K562 (cell line): Measurements from ENCODE around the gene ECD. TPM values are rescaled to one million over a fixed set of nuclear protein-coding genes. Genes with fewer than 3 reads are reported as not detected.
A peak's percentile ranks its signal among the peaks of the same experiment; 100 is the strongest.

ENCODE experiments used
- ATAC-seq: fragments of 200-7000 bp; cut with Tn5 transposase; 3 replicates; pipeline ENCODE4 v1.9.1; 2020; ENCODE audit warnings: moderate library complexity
- BruUV-seq: library from RNA; stranded (reverse); fragments of 400-500 nt; replicated peaks from 2 replicates; lab custom pipeline; 2021; lab: Mats Ljungman, UMichigan
- CTCF ChIA-PET: fragments of 300-600 bp; formaldehyde crosslinking; extraction: SDS; loops from one replicate; lab custom pipeline; 2021; ENCODE audit warnings: low intra/inter-chr PET ratio; lab: Yijun Ruan, JAX
- POLR2A ChIA-PET: fragments of 300-600, 350-650 bp; sonication (Branson Sonifier 250); formaldehyde crosslinking; extraction: SDS; loops from one replicate; lab custom pipeline; 2021; ENCODE audit warnings: antibody characterized with exemption, inconsistent platforms; lab: Yijun Ruan, JAX
- DNase-seq, 4 experiments: peaks; one replicate each; pipeline versions ENCODE4 v3.0.0 to v3.0.0-alpha.2; 2011 to 2018; ENCODE audit warnings: low spot score in 3 of 4, mixed read lengths in 3 of 4; ENCODE audit errors: extremely low read depth in 1 of 4
- FAIRE-seq: peaks from 2 replicates; lab custom pipeline; 2011; peaks lifted over from hg19 to GRCh38; lab: Jason Lieb, UNC
- H2AFZ ChIP-seq: 2 replicates; pipeline ENCODE4 v1.6.0; 2011; ENCODE audit warnings: low read depth, low read length, control low read depth, inconsistent platforms
- H3K27ac ChIP-seq: fragments of 200-600 bp; 3 replicates; pipeline ENCODE4 v1.8.0; 2011; ENCODE audit warnings: low read depth, mild to moderate bottlenecking, control low read depth, inconsistent platforms, low read length, moderate library complexity, mixed read lengths; ENCODE audit errors: extremely low read depth
- H3K27me3 ChIP-seq, 2 experiments: fragments of 300-600 bp in 1 of 2; 2 replicates in 1 of 2; 3 replicates in 1 of 2; pipeline versions ENCODE4 v1.6.0 to v1.8.0; 2011; ENCODE audit warnings: inconsistent platforms in 2 of 2, low read length in 2 of 2, mild to moderate bottlenecking in 1 of 2, mixed read lengths in 1 of 2, moderate library complexity in 1 of 2; ENCODE audit not compliant: control insufficient read depth in 2 of 2, insufficient read depth in 2 of 2
- H3K36me3 ChIP-seq: fragments of 300-600 bp; 3 replicates; pipeline ENCODE4 v1.8.0; 2011; ENCODE audit warnings: mild to moderate bottlenecking, low read length, inconsistent platforms; ENCODE audit not compliant: control insufficient read depth, insufficient read depth
- H3K4me1 ChIP-seq, 2 experiments: fragments of 200-600 bp in 1 of 2; replicated peaks in 1 of 2; 2 replicates in 1 of 2; 3 replicates in 1 of 2; pipeline versions ENCODE4 v1.5.1 to v1.8.0; 2011; ENCODE audit warnings: inconsistent platforms in 2 of 2, low read length in 2 of 2, mild to moderate bottlenecking in 1 of 2, mixed read lengths in 1 of 2, moderate library complexity in 1 of 2; ENCODE audit not compliant: control insufficient read depth in 2 of 2, insufficient read depth in 2 of 2
- H3K4me2 ChIP-seq: 2 replicates; pipeline ENCODE4 v1.6.1; 2011; ENCODE audit warnings: low read length, control low read depth, inconsistent platforms, mixed read lengths; ENCODE audit not compliant: insufficient read depth
- H3K4me3 ChIP-seq: fragments of 200-600 bp; sonication (generic), shearing (Covaris generic); 2 replicates; pipeline ENCODE4 v1.5.1; 2016; ENCODE audit warnings: control low read depth, inconsistent platforms
- H3K79me2 ChIP-seq: fragments of 200-600 bp; 3 replicates; pipeline ENCODE4 v1.8.0; 2011; ENCODE audit warnings: low read length, inconsistent platforms; ENCODE audit not compliant: control insufficient read depth, insufficient read depth
- H3K9ac ChIP-seq, 2 experiments: 2 replicates each; pipeline versions ENCODE4 v1.6.0 to v1.6.1; 2011; ENCODE audit warnings: low read depth in 2 of 2, low read length in 2 of 2, control low read depth in 1 of 2, inconsistent platforms in 1 of 2, mild to moderate bottlenecking in 1 of 2, mixed read lengths in 1 of 2; ENCODE audit not compliant: insufficient read depth in 1 of 2
- H3K9me1 ChIP-seq: one replicate; pipeline ENCODE4 v1.6.0; 2011; ENCODE audit warnings: inconsistent platforms, mild to moderate bottlenecking, low read length, moderate library complexity; ENCODE audit not compliant: control insufficient read depth, insufficient read depth
- H3K9me3 ChIP-seq: replicated peaks from 2 replicates; pipeline ENCODE4 v1.5.1; 2011; ENCODE audit warnings: low read depth, low read length, inconsistent platforms; ENCODE audit not compliant: control insufficient read depth, insufficient read depth
- H4K20me1 ChIP-seq: replicated peaks from 2 replicates; pipeline ENCODE4 v1.6.1; 2011; ENCODE audit warnings: low read length, inconsistent platforms, mixed read lengths; ENCODE audit not compliant: control insufficient read depth, insufficient read depth
- BHLHE40 ChIP-seq: IDR thresholded peaks from 2 replicates; pipeline ENCODE4 v1.6.1; 2011; ENCODE audit warnings: low read length, improper control_type of control experiment
- EZH2 ChIP-seq: IDR thresholded peaks from 2 replicates; pipeline ENCODE4 v1.6.1; 2012; ENCODE audit warnings: low read depth, mild to moderate bottlenecking, inconsistent platforms, low read length, borderline replicate concordance
- HDAC1 ChIP-seq, 2 experiments: fragments of 450-650 bp; IDR thresholded peaks; 2 replicates each; pipeline ENCODE4 v1.6.1; 2016 to 2017; ENCODE audit warnings: inconsistent platforms in 1 of 2, mild to moderate bottlenecking in 1 of 2, moderate library complexity in 1 of 2
- JUND ChIP-seq, 2 experiments: IDR thresholded peaks; 2 replicates in 1 of 2; 3 replicates in 1 of 2; pipeline ENCODE4 v1.6.1; 2011; ENCODE audit warnings: borderline replicate concordance in 2 of 2, low read depth in 2 of 2, low read length in 2 of 2, improper control_type of control experiment in 1 of 2, missing biosample characterization in 1 of 2, missing genetic modification characterization in 1 of 2, missing genetic modification reagents in 1 of 2
- KDM1A ChIP-seq, 2 experiments: fragments of 450-650 bp; IDR thresholded peaks; 2 replicates each; pipeline ENCODE4 v1.6.1; 2016; ENCODE audit warnings: mild to moderate bottlenecking in 2 of 2
- NFIX ChIP-seq: fragments of 250-450 bp; sonication (Bioruptor Pico); IDR thresholded peaks from 2 replicates; pipeline ENCODE4 v1.4.0; 2020; ENCODE audit warnings: low read depth, mild to moderate bottlenecking, moderate library complexity
- POLR3G ChIP-seq: IDR thresholded peaks from 2 replicates; pipeline ENCODE4 v1.6.1; 2011; ENCODE audit not compliant: insufficient read length, insufficient replicate concordance; ENCODE audit errors: extremely low read depth
- PRMT5 ChIP-seq: sonication (generic); formaldehyde crosslinking; IDR thresholded peaks from 2 replicates; pipeline ENCODE4 v1.5.0; 2020; ENCODE audit warnings: missing genetic modification reagents
- RBM25 ChIP-seq: fragments of 200-400 bp; formaldehyde crosslinking; IDR thresholded peaks from 2 replicates; pipeline ENCODE4 v1.6.1; 2018; ENCODE audit warnings: low read length, low read depth, moderate library complexity; ENCODE audit not compliant: severe bottlenecking
- RHOXF2B ChIP-seq: fragments of 250-450 bp; sonication (Bioruptor Pico); conservative IDR thresholded peaks from 2 replicates; pipeline ENCODE4 v1.5.1; 2021
- SREBF2 ChIP-seq: sonication (generic); formaldehyde crosslinking; IDR thresholded peaks from 2 replicates; pipeline ENCODE4 v1.4.0; 2020; ENCODE audit warnings: mild to moderate bottlenecking, missing genetic modification reagents
- SRSF7 ChIP-seq: fragments of 200-400 bp; formaldehyde crosslinking; optimal IDR thresholded peaks from 2 replicates; pipeline ENCODE3; 2017; ENCODE audit warnings: mild to moderate bottlenecking, low read depth, low read length
- TAF1 ChIP-seq: IDR thresholded peaks from 2 replicates; pipeline ENCODE4 v1.6.1; 2011; ENCODE audit warnings: mild to moderate bottlenecking, low read length, moderate library complexity; ENCODE audit not compliant: insufficient read depth, control insufficient read depth, severe bottlenecking; ENCODE audit errors: extremely low read depth
- ZNF121 ChIP-seq: sonication (generic); formaldehyde crosslinking; conservative IDR thresholded peaks from 2 replicates; pipeline ENCODE4 v1.8.0; 2022; ENCODE audit warnings: missing genetic modification reagents
- ZNF134 ChIP-seq: fragments of 250-450 bp; sonication (Bioruptor Pico); conservative IDR thresholded peaks from 2 replicates; pipeline ENCODE4 v1.4.0; 2020
- ZNF699 ChIP-seq: fragments of 250-450 bp; sonication (Bioruptor Pico); IDR thresholded peaks from 2 replicates; pipeline ENCODE4 v1.8.0; 2021; ENCODE audit warnings: mild to moderate bottlenecking, moderate library complexity; ENCODE audit not compliant: insufficient replicate concordance
- WGBS: fragments of 100-300 bp; shearing (Covaris generic); methylation state at CpG from one replicate; pipeline ENCODE4 v1.1.6; 2016; ENCODE audit warnings: low coverage, mixed read lengths; ENCODE audit not compliant: insufficient coverage; ENCODE audit errors: missing lambda C conversion rate; 5-methylcytosine and 5-hydroxymethylcytosine counted together
- in situ Hi-C: fragments of 300-500 bp; cut with MboI; formaldehyde crosslinking; loops from 4 replicates; pipeline ENCODE4 v1.15.0; 2018; ENCODE audit warnings: inconsistent platforms, mixed read lengths
- intact Hi-C: fragments of 100-400 bp; cut with micrococcal nuclease; formaldehyde crosslinking; loops from 2 replicates; pipeline ENCODE4 v1.14.2; 2022
- polyA plus RNA-seq, 8 experiments: library from polyadenylated mRNA; depleted of rRNA in 4 of 8; stranded (reverse) in 5 of 8; unstranded in 3 of 8; fragments of >200 nt; fragmentation: Nextera tagmentation in 2 of 8; fragmentation: Illumina TruSeq in 1 of 8; extraction: Ambion mirVana in 2 of 8; extraction: Trizol in 1 of 8; gene quantifications; 2 replicates each; pipeline versions ENCODE4 v1.2.1 to v1.2.3, GENCODE V29; 2011 to 2014; ENCODE audit warnings: inconsistent platforms in 1 of 8, missing spikeins in 1 of 8
- total RNA-seq, 7 experiments: library from RNA; depleted of rRNA in 6 of 7; stranded (reverse); fragments of >200 nt in 6 of 7; fragmentation: Illumina TruSeq in 2 of 7; extraction: Trizol in 2 of 7; gene quantifications; 2 replicates each; pipeline versions ENCODE4 v1.2.1 to v1.2.3, GENCODE V29; 2011 to 2021; ENCODE audit warnings: low replicate concordance in 1 of 7
- TF ChIP-seq, protein P1 (sequence below): sonication (generic); formaldehyde crosslinking; IDR thresholded peaks from 2 replicates; pipeline ENCODE4 v1.8.1; 2023; ENCODE audit warnings: mild to moderate bottlenecking, missing genetic modification reagents
- TF ChIP-seq, protein P2 (sequence below): fragments of 250-450 bp; sonication (Bioruptor Pico); IDR thresholded peaks from 2 replicates; pipeline ENCODE4 v1.8.0; 2022; ENCODE audit warnings: inconsistent platforms, mild to moderate bottlenecking, moderate library complexity, borderline replicate concordance

The ECD gene
- total and polyA plus RNA-seq, 9 of the 15 experiments (the other 6 are each of a cell fraction or from before 2014, with no cell fraction given): 33.5 to 79.9 (median 53.2) TPM

DNA sequence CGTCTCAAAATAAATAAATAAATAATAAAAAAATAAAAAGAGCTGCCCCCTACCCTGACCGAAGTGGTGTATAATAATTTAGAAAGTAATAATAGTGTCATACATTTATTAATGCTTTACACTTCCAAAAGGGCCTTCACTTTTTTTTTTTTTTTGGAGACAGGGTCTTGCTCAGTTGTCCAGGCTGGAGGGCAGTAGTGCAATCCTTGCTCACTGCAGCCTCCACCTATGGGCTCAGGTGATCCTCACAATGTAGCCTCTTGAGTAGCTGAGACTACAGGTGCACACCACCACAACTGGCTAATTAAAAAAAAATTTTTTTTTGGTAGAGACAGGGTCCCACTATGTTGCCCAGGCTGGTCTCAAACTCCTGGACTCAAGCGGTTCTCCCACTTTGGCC lies 1.5 kb upstream of the ECD start (continued):
- TF ChIP-seq, protein P1, sequence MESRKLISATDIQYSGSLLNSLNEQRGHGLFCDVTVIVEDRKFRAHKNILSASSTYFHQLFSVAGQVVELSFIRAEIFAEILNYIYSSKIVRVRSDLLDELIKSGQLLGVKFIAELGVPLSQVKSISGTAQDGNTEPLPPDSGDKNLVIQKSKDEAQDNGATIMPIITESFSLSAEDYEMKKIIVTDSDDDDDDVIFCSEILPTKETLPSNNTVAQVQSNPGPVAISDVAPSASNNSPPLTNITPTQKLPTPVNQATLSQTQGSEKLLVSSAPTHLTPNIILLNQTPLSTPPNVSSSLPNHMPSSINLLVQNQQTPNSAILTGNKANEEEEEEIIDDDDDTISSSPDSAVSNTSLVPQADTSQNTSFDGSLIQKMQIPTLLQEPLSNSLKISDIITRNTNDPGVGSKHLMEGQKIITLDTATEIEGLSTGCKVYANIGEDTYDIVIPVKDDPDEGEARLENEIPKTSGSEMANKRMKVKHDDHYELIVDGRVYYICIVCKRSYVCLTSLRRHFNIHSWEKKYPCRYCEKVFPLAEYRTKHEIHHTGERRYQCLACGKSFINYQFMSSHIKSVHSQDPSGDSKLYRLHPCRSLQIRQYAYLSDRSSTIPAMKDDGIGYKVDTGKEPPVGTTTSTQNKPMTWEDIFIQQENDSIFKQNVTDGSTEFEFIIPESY (CRISPR knock-in tag): 0 out of 2 replicates have a peak, but pooled peaks have one; percentile 13
- TF ChIP-seq TAF1 (no peak), RBM25 (peak; percentile 76), BHLHE40 (no peak), NFIX (CRISPR knock-in tag) (no peak), PRMT5 (CRISPR knock-in tag) (no peak), ZNF121 (CRISPR knock-in tag) (peak; percentile 99), JUND (IDR thresholded peaks at IDR 0.05; ENCODE audit: borderline replicate concordance, low read depth, low read length) (no peak), JUND (tag; IDR thresholded peaks at IDR 0.05; ENCODE audit: borderline replicate concordance, low read depth, low read length) (no peak)

DNA sequence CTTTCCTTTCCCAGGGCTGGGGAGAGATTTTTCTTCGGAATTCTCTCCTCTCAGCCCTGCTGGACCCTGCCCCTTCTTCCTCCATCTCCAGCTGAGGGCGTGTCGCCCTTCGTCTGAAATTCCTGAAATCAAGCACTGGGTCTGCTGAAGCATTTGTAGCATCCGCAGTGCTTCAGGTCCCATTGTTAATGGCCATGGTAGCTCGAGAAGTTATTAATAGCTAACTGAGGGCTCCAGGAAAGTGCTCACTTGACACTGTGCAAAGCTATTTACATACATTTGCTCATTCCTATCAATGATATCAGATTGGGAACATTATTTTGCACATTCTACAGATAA lies 626 bp upstream of the ECD start:
- Histone ChIP-seq H3K79me2 (peaks cover 48% of the 10 kb centered on the region), H3K9me3 (no peaks in the 10 kb centered on the region), H3K27ac (peak overlapping the region; percentile 88), H3K9me1 (no peaks in the 10 kb centered on the region), H3K4me2 (peak overlapping the region; percentile 99), H4K20me1 (no peaks in the 10 kb centered on the region), H3K4me3 (peak overlapping the region; percentile 67), H3K36me3 (peaks cover 14% of the 10 kb centered on the region; the same call in 2 of the 3 replicates), H3K27me3 (no peaks in the 10 kb centered on the region), H3K4me1 (peaks cover 3 to 4% of the 10 kb centered on the region in 2 experiments; a peak in 2 of 5 replicates), H3K9ac (peak overlapping the region; percentile 95 to 98), H2AFZ (peak overlapping the region; percentile 97)
- DNase-seq: no peak
- FAIRE-seq: peak; percentile 40
- BruUV-seq: TSS peak; percentile 83
- 1% methylated on average over 6 of the region's 6 CpGs for WGBS
- no peak; the same call in 2 of the 3 replicates for ATAC-seq
- in situ Hi-C loops (no loop called here), intact Hi-C loops (loop anchor here (2.0 to 5.0 kb wide), 4 partner anchors 49 to 84 kb away; partner anchors contain the start of genes MRPS16, NUDT13 and P4HA1)
- POLR2A ChIA-PET: interaction anchor here (0.6 to 1.6 kb wide), 14 partner anchors 13 to 330 kb away, joined by 3 to 8 read pairs (median 4); partner anchors contain the start of genes NUDT13 and P4HA1
- CTCF ChIA-PET: no interaction called here
- peak; percentile 52 to 55; a peak in 2 of 4 replicates for TF ChIP-seq KDM1A (IDR thresholded peaks at IDR 0.05)
- 0 out of 2 replicates have a peak, but pooled peaks have one; percentile 28 for TF ChIP-seq SREBF2 (CRISPR knock-in tag)
- no peak for TF ChIP-seq SRSF7
- no peak for TF ChIP-seq POLR3G
- no peak for TF ChIP-seq EZH2
- TF ChIP-seq RHOXF2B: no peak
- no peak for TF ChIP-seq ZNF134 (CRISPR knock-in tag)
- TF ChIP-seq ZNF699 (CRISPR knock-in tag): no peak
- TF ChIP-seq, protein P2, sequence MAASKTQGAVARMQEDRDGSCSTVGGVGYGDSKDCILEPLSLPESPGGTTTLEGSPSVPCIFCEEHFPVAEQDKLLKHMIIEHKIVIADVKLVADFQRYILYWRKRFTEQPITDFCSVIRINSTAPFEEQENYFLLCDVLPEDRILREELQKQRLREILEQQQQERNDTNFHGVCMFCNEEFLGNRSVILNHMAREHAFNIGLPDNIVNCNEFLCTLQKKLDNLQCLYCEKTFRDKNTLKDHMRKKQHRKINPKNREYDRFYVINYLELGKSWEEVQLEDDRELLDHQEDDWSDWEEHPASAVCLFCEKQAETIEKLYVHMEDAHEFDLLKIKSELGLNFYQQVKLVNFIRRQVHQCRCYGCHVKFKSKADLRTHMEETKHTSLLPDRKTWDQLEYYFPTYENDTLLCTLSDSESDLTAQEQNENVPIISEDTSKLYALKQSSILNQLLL (CRISPR knock-in tag): no peak
- no peak; a peak in 1 of 4 replicates for TF ChIP-seq HDAC1 (IDR thresholded peaks at IDR 0.05)
